Measurements from ENCODE around the gene TRIM44. TPM values are rescaled to one million over a fixed set of nuclear protein-coding genes. Genes with fewer than 3 reads are reported as not detected.
A peak's percentile ranks its signal among the peaks of the same experiment; 100 is the strongest.
"Not testable (repeated sequence)": the region's sequence is repeated elsewhere in the genome, so short reads cannot be mapped to it uniquely, and the experiment has no call there.

The TRIM44 gene
- polyA plus RNA-seq, 2 of the 4 experiments (the other 2 are of a cell fraction), result 19.3 to 70.4 TPM

- FAIRE-seq, result no peak
- CTCF ChIA-PET, result interaction anchor here (0.7 kb wide), 1 partner anchor 35 kb away, joined by 4 read pairs; no protein-coding TSS in a partner anchor
- ATAC-seq, result no peak; a peak in 1 of 6 replicates
Measured at GRCh38 chr11:35752115-35752514, 89.5 kb downstream of the TRIM44 start.

GRCh38 chr11:35753573-35753972, 91.0 kb downstream of the TRIM44 start:
- H3K27ac ChIP-seq; H3K9me3 ChIP-seq; ATAC-seq; DNase-seq (ENCODE audit: low read depth in 1 of 2, low spot score in 1 of 2); H3K4me2 ChIP-seq; POLR2A ChIA-PET; CTCF ChIA-PET; H3K4me3 ChIP-seq; FAIRE-seq: not testable (repeated sequence)
- 96% methylated on average over 6 of the region's 6 CpGs for WGBS (ENCODE audit: missing lambda C conversion rate)
- H3K4me1 ChIP-seq, result peaks cover 12% of the 10 kb centered on the region; the same call in 2 of the 3 replicates

More at GRCh38 chr11:35752115-35752514, 89.5 kb downstream of the TRIM44 start:
- Histone ChIP-seq H3K4me1 (peaks cover 12% of the 10 kb centered on the region; the same call in 2 of the 3 replicates), H3K9me3 (no peaks in the 10 kb centered on the region), H3K4me2 (peak overlapping the region; percentile 1; the same call in 1 of the 3 replicates), H3K27ac (no peak overlapping the region), H3K4me3 (no peak overlapping the region)
- TF ChIP-seq, protein P1, sequence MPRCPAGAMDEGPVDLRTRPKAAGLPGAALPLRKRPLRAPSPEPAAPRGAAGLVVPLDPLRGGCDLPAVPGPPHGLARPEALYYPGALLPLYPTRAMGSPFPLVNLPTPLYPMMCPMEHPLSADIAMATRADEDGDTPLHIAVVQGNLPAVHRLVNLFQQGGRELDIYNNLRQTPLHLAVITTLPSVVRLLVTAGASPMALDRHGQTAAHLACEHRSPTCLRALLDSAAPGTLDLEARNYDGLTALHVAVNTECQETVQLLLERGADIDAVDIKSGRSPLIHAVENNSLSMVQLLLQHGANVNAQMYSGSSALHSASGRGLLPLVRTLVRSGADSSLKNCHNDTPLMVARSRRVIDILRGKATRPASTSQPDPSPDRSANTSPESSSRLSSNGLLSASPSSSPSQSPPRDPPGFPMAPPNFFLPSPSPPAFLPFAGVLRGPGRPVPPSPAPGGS (IDR thresholded peaks at IDR 0.05), result no peak
- TF ChIP-seq SREBF2 (IDR thresholded peaks at IDR 0.05) (no peak), RFX5 (IDR thresholded peaks at IDR 0.05) (no peak), FOSB (CRISPR knock-in tag; IDR thresholded peaks at IDR 0.05) (no peak), HES2 (IDR thresholded peaks at IDR 0.05) (no peak), EHMT2 (IDR thresholded peaks at IDR 0.05; ENCODE audit: low read depth) (no peak), KDM5A (IDR thresholded peaks at IDR 0.05) (no peak), RCOR1 (IDR thresholded peaks at IDR 0.05; ENCODE audit: low read depth, low read length) (no peak), NR3C1 (IDR thresholded peaks at IDR 0.05) (no peak), KDM1A (IDR thresholded peaks at IDR 0.05; ENCODE audit: low read depth) (no peak)
- TF ChIP-seq, protein P2, sequence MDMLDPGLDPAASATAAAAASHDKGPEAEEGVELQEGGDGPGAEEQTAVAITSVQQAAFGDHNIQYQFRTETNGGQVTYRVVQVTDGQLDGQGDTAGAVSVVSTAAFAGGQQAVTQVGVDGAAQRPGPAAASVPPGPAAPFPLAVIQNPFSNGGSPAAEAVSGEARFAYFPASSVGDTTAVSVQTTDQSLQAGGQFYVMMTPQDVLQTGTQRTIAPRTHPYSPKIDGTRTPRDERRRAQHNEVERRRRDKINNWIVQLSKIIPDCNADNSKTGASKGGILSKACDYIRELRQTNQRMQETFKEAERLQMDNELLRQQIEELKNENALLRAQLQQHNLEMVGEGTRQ (IDR thresholded peaks at IDR 0.05), result no peak
- POLR2A ChIA-PET, result no interaction called here
- WGBS (ENCODE audit: missing lambda C conversion rate), result 64% methylated on average over 3 of the region's 3 CpGs
- DNase-seq (ENCODE audit: low read depth in 1 of 2, low spot score in 1 of 2), result no peak

GRCh38 chr11:35759951-35760350, 97.4 kb downstream of the TRIM44 start:
- 76% methylated on average over 8 of the region's 8 CpGs for WGBS (ENCODE audit: missing lambda C conversion rate)
- DNase-seq (ENCODE audit: low read depth in 1 of 2, low spot score in 1 of 2); H3K4me1 ChIP-seq; POLR2A ChIA-PET; H3K4me2 ChIP-seq; H3K9me3 ChIP-seq; H3K27ac ChIP-seq; FAIRE-seq; H3K4me3 ChIP-seq; ATAC-seq: not testable (repeated sequence)
- CTCF ChIA-PET, result interaction anchor here (1.5 kb wide), 1 partner anchor 62 kb away, joined by 5 read pairs; no protein-coding TSS in a partner anchor

- ATAC-seq (no peak), FAIRE-seq (no peak), DNase-seq (ENCODE audit: low read depth in 1 of 2, low spot score in 1 of 2) (no peak)
- H3K27ac ChIP-seq, result no peak overlapping the region
- H3K4me1 ChIP-seq, result no peaks in the 10 kb centered on the region
- TF ChIP-seq JUN (IDR thresholded peaks at IDR 0.05), result no peak
- no peak for TF ChIP-seq E2F6 (IDR thresholded peaks at IDR 0.05; ENCODE audit: borderline replicate concordance, low read depth)
- no peak for TF ChIP-seq EHF (CRISPR knock-in tag; IDR thresholded peaks at IDR 0.05)
- TF ChIP-seq, protein P2 (IDR thresholded peaks at IDR 0.05), result no peak
- TF ChIP-seq CTCF (IDR thresholded peaks at IDR 0.05), result no peak
- no peak for TF ChIP-seq NPAS2 (CRISPR knock-in tag; IDR thresholded peaks at IDR 0.05; ENCODE audit: borderline replicate concordance)
- TF ChIP-seq CHD2 (IDR thresholded peaks at IDR 0.05; ENCODE audit: low read length, partially characterized antibody), result no peak
- no peak for TF ChIP-seq MYC (IDR thresholded peaks at IDR 0.05; ENCODE audit: borderline replicate concordance, low read length)
- TF ChIP-seq CEBPB (IDR thresholded peaks at IDR 0.05), result no peak
- no peak for TF ChIP-seq ATOH8 (CRISPR knock-in tag; IDR thresholded peaks at IDR 0.05; ENCODE audit: low read depth)
- no peak for TF ChIP-seq ZFP36 (IDR thresholded peaks at IDR 0.05; ENCODE audit: borderline replicate concordance, partially characterized antibody)
- no peak for TF ChIP-seq HEYL (CRISPR knock-in tag; IDR thresholded peaks at IDR 0.05)
- no peak for TF ChIP-seq ZSCAN20 (CRISPR knock-in tag; IDR thresholded peaks at IDR 0.05)
- TF ChIP-seq HOXB5 (CRISPR knock-in tag; IDR thresholded peaks at IDR 0.05), result no peak
- 77% methylated on average over 1 of the region's 1 CpG for WGBS (ENCODE audit: missing lambda C conversion rate)
- no peak overlapping the region for H3K4me3 ChIP-seq
- H3K9me3 ChIP-seq, result no peaks in the 10 kb centered on the region
- ChIA-PET CTCF (interaction anchor here (0.6 to 1.9 kb wide), 2 partner anchors 60 to 352 kb away, joined by 3 to 6 read pairs; no protein-coding TSS in a partner anchor), POLR2A (no interaction called here)
- H3K4me2 ChIP-seq, result no peak overlapping the region
Measured at GRCh38 chr11:35761899-35762298, 99.3 kb downstream of the TRIM44 start.

All from A549 (cell line).